ENCODE data around the gene ANTXRL.
"Not testable (repeated sequence)": the region's sequence is repeated elsewhere in the genome, so short reads cannot be mapped to it uniquely, and the experiment has no call there.

ANTXRL gene

GRCh38 chr10:46308113-46308415 lies 21.3 kb downstream of the ANTXRL start:
- no peak for DNase-seq (ENCODE audit: low read depth in 2 of 2)

- DNase-seq (ENCODE audit: low read depth in 2 of 2), result no peak
These were observed 22.1 kb downstream of the ANTXRL start for GRCh38 chr10:46308666-46309450.

GRCh38 chr10:46309511-46310142 lies 22.8 kb downstream of the ANTXRL start:
- no peak for DNase-seq (ENCODE audit: low read depth in 2 of 2)

GRCh38 chr10:46310143-46310514 lies 23.3 kb downstream of the ANTXRL start:
- no peak for DNase-seq (ENCODE audit: low read depth in 2 of 2)

GRCh38 chr10:46310851-46311250 lies 24.1 kb downstream of the ANTXRL start:
- DNase-seq (ENCODE audit: low read depth in 2 of 2), result no peak

- no peak for DNase-seq (ENCODE audit: low read depth in 2 of 2)
These were observed 24.7 kb downstream of the ANTXRL start for GRCh38 chr10:46311501-46311951.

GRCh38 chr10:46311961-46312431 lies 25.2 kb downstream of the ANTXRL start:
- DNase-seq (ENCODE audit: low read depth in 2 of 2), result not testable (repeated sequence)

- no peak for DNase-seq (ENCODE audit: low read depth in 2 of 2)
These were observed 26.2 kb downstream of the ANTXRL start for GRCh38 chr10:46312953-46313352.

- no peak for DNase-seq (ENCODE audit: low read depth in 2 of 2)
These were observed 27.3 kb downstream of the ANTXRL start for GRCh38 chr10:46314071-46314470.

- not testable (repeated sequence) for DNase-seq (ENCODE audit: low read depth in 2 of 2)
These were observed 28.5 kb downstream of the ANTXRL start for GRCh38 chr10:46315071-46315860.

- no peak for DNase-seq (ENCODE audit: low read depth in 2 of 2)
These were observed 30.6 kb downstream of the ANTXRL start for GRCh38 chr10:46317370-46317769.

- no peak for DNase-seq (ENCODE audit: low read depth in 2 of 2)
These were observed 31.1 kb downstream of the ANTXRL start for GRCh38 chr10:46317889-46318288.

- no peak for DNase-seq (ENCODE audit: low read depth in 2 of 2)
These were observed 32.0 kb downstream of the ANTXRL start for GRCh38 chr10:46318799-46319198.

- no peak for DNase-seq (ENCODE audit: low read depth in 2 of 2)
These were observed 32.6 kb downstream of the ANTXRL start for GRCh38 chr10:46319389-46319788.

GRCh38 chr10:46321770-46322169 lies 35.0 kb downstream of the ANTXRL start:
- DNase-seq (ENCODE audit: low read depth in 2 of 2), result no peak

GRCh38 chr10:46323176-46323575 lies 36.4 kb downstream of the ANTXRL start:
- DNase-seq (ENCODE audit: low read depth in 2 of 2), result no peak

GRCh38 chr10:46325021-46325420 lies 38.2 kb downstream of the ANTXRL start:
- no peak for DNase-seq (ENCODE audit: low read depth in 2 of 2)

GRCh38 chr10:46326066-46326465 lies 39.3 kb downstream of the ANTXRL start:
- no peak for DNase-seq (ENCODE audit: low read depth in 2 of 2)

- no peak for DNase-seq (ENCODE audit: low read depth in 2 of 2)
These were observed 40.2 kb downstream of the ANTXRL start for GRCh38 chr10:46326971-46327370.

GRCh38 chr10:46327685-46328084 lies 40.9 kb downstream of the ANTXRL start:
- no peak for DNase-seq (ENCODE audit: low read depth in 2 of 2)

- no peak for DNase-seq (ENCODE audit: low read depth in 2 of 2)
These were observed 42.3 kb downstream of the ANTXRL start for GRCh38 chr10:46328853-46329689.

- no peak for DNase-seq (ENCODE audit: low read depth in 2 of 2)
These were observed 42.9 kb downstream of the ANTXRL start for GRCh38 chr10:46329690-46330016.
